ENCODE measurements around the gene APP.

Gene APP

DNA sequence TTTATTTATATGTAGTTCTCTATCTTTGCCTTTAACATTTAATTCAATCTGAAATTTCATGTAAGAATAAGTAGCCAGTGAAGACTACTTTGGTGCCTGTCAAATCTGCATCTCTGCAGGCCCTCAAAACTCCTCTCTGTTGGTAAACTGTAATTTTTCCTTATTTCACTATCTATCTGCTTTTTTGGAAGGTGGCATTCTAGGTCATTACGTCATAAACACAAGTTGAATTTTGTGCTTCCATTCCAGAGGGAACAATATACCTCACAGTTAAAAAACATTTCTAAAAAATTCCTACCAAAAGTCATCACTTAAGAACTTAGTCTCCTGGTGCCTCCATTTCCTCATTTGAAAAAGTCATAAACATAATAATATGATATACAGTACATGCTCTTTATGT, 259.8 kb downstream of the APP start:
- TF ChIP-seq, protein P1, sequence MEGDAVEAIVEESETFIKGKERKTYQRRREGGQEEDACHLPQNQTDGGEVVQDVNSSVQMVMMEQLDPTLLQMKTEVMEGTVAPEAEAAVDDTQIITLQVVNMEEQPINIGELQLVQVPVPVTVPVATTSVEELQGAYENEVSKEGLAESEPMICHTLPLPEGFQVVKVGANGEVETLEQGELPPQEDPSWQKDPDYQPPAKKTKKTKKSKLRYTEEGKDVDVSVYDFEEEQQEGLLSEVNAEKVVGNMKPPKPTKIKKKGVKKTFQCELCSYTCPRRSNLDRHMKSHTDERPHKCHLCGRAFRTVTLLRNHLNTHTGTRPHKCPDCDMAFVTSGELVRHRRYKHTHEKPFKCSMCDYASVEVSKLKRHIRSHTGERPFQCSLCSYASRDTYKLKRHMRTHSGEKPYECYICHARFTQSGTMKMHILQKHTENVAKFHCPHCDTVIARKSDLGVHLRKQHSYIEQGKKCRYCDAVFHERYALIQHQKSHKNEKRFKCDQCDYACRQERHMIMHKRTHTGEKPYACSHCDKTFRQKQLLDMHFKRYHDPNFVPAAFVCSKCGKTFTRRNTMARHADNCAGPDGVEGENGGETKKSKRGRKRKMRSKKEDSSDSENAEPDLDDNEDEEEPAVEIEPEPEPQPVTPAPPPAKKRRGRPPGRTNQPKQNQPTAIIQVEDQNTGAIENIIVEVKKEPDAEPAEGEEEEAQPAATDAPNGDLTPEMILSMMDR (IDR thresholded peaks at IDR 0.05; ENCODE audit: extremely low read depth, insufficient read depth, missing control alignments), result no peak
- in situ Hi-C loops (cut with MboI; ENCODE audit: low pct_unique_long_range_greater_than_20kb, low sequenced_read_pairs, unreplicated experiment), result no loop called here
- no peak for DNase-seq (ENCODE audit: low spot score)

DNA sequence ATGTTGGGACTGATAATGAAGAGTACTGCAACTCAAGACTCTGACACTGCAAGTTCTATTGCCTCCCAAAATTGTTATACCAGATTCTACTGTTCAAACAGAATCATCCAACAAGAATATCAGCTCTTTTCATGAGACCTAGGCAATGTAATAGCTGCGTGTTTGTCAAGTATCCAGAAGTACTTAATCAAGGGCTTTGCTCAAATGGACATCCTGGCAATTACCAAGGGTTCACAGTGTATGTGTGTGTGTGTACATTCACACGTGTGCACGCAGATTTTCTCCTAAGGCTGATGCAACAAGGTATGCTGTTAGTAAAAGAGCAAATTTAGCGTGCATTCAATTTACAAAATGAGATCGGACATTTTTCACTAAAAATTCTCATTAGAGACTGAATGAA, 261.2 kb downstream of the APP start:
- in situ Hi-C loops (cut with MboI; ENCODE audit: low pct_unique_long_range_greater_than_20kb, low sequenced_read_pairs, unreplicated experiment), result no loop called here

DNA sequence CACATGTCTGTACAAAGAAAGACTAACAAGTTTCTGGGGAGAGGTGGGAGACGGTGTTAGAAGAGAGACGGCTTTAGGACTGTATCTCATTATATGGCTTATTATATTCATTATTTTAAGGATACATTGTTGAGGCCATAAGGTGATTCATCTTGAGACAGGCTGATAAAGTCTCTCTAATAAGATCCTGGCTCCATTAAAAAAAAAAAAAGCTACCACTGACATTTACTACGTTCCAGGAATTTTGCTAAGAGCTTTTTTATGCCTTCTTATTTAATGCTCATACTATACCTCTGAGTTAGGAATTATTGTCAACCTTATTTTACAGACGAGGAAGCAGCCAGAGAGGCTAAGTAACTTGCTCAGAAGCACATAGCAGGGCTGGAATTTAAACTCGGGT, 262.1 kb downstream of the APP start:
- in situ Hi-C loops (cut with MboI; ENCODE audit: low pct_unique_long_range_greater_than_20kb, low sequenced_read_pairs, unreplicated experiment), result no loop called here
- DNase-seq (ENCODE audit: low spot score), result no peak
- TF ChIP-seq, protein P1 (IDR thresholded peaks at IDR 0.05; ENCODE audit: extremely low read depth, insufficient read depth, missing control alignments), result no peak

More for the DNA sequence above, 261.2 kb downstream of the APP start:
- no peak for DNase-seq (ENCODE audit: low spot score)
- TF ChIP-seq, protein P1 (IDR thresholded peaks at IDR 0.05; ENCODE audit: extremely low read depth, insufficient read depth, missing control alignments), result no peak

DNA sequence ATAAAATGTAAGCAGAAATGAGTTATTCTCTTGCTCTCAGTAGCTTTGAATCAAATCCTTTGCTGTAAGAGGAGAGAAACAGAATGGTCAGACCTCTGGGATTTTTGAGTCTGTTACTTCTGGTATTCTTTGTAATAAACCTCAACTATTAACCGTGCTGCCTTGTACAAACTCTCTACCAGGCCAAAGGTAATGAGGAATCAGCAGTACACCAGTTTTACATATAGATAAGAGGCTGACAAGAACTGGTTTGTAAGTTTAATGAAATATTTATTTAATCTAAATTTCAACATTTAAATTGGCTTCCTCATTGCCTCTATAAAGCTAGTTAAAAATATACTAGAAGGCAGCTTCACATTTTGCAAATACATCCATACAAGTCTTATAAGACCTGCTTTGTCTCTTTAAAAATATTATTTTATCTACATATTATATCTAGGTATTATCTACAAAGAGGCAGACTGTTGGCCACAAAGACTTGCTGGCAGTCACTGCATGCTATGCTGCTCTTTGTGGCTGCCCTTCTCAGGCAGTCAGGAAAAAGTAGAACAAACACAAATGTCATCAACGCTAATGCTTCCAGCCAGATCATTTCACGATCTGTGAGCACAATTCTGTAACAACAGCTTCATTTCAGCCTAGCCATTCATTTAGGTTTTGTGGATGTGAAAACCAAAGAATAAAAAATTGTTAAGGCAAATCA, 262.8 kb downstream of the APP start:
- in situ Hi-C loops (cut with MboI; ENCODE audit: low pct_unique_long_range_greater_than_20kb, low sequenced_read_pairs, unreplicated experiment), result no loop called here
- TF ChIP-seq, protein P1 (IDR thresholded peaks at IDR 0.05; ENCODE audit: extremely low read depth, insufficient read depth, missing control alignments), result no peak

DNA sequence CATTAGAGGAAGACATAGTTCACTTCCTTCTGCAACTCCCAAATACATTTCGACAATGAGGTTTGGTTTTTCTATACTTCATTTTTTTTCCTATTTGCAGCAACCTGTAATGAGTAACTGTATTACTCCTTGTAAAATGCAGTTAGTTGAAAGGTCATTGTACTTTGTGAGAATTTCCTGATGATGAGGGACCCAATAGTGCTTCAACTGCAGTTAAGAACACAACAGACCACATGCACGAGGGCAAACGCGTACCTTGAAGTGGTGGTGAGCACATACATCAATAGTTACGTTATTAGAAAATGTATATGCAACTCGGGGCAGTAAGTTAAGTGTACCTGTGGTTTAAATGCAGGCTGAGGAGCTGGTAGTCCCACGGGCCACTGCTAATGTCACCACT, 264.0 kb downstream of the APP start:
- in situ Hi-C loops (cut with MboI; ENCODE audit: low pct_unique_long_range_greater_than_20kb, low sequenced_read_pairs, unreplicated experiment), result no loop called here
- TF ChIP-seq, protein P1 (IDR thresholded peaks at IDR 0.05; ENCODE audit: extremely low read depth, insufficient read depth, missing control alignments), result no peak
- DNase-seq (ENCODE audit: low spot score), result no peak

More for the DNA sequence above, 262.8 kb downstream of the APP start:
- DNase-seq (ENCODE audit: low spot score), result no peak

DNA sequence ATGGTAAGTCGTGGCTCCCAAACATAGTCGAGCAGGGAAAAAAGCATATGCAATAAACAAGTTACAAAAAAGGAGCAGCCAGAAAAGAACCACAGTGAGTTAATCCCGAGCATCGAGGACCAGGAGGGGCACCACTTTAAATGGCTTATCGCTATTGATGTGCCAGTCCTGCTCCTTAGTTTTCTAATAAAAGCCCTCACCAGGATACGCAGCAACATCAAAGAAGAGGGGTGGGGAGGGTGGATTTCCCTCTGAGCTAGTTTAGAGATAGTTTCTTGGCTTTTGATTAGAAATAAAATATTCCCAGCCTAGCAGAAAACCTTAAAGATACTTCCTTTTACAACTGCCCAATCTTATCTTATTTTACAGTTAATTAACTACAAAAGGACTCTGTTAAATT, 265.4 kb downstream of the APP start:
- TF ChIP-seq, protein P1 (IDR thresholded peaks at IDR 0.05; ENCODE audit: extremely low read depth, insufficient read depth, missing control alignments), result no peak
- no peak for DNase-seq (ENCODE audit: low spot score)
- in situ Hi-C loops (cut with MboI; ENCODE audit: low pct_unique_long_range_greater_than_20kb, low sequenced_read_pairs, unreplicated experiment), result no loop called here

Data from GM13977 (cell line).